Neural progenitor cell (in vitro differentiated cells): ENCODE data around the gene NUCB2.

Source experiments
- CTCF ChIP-seq: fragments of 200-600 bp; sonication (generic); IDR thresholded peaks from 2 replicates; pipeline ENCODE4 v1.5.1; 2017; ENCODE audit warnings: antibody characterized with exemption, mild to moderate bottlenecking
- EZH2 ChIP-seq: fragments of 200-600 bp; sonication (generic); IDR thresholded peaks from 2 replicates; pipeline ENCODE4 v1.6.1; 2017; ENCODE audit warnings: antibody characterized with exemption, mild to moderate bottlenecking, moderate library complexity

- TF ChIP-seq CTCF = no peak
- no peak for TF ChIP-seq EZH2
Measured at GRCh38 chr11:17280494-17281127, 4.1 kb downstream of the NUCB2 start.
